NCI-H524 treated with DMSO at 0.1 percent for 48 hours (cell line): Measurements from ENCODE around the gene LMO2.

Experiments
- DNase-seq: peaks from one replicate; lab custom pipeline; 2025; lab: John Stamatoyannopoulos, UW

LMO2 gene

DNA sequence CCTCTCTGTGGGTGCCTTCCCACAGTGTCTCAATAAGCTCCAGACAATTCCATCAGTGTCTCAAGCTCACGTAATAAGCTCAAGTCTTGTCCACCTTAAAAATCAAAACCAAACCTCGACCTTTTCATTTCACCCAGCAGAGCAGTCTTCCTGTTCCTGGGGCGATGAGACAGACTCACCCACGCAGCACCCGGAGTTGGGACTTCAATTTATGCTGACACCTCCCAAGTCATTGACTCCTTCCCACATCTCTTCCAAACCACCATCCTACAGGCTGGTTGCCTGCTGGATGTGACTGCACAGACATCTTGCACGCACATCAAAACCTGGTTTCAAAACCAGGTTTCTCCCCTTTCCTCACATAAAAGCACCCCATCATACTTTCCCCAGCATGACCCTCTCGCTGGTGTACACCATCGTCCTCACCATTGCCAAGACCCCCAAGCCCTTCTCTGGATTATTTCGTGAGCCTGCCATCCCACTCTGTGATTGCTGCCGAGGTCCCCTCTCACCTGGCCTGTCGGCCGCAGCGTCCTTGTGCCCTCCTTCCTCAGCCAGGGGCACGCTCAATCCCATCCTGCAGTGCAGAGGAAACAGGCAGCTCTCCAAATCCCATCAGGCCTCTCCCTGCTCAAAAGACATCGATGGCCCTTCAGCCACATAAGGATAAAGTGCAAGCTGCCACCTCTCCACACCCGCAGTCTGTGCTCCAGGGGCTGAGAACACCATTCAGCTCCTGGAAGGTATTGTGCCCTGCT lies 72.4 kb downstream of the LMO2 start:
- peak; percentile 43 for DNase-seq
